Measurements from ENCODE around the gene ARHGEF25.
"Not testable (repeated sequence)": the region's sequence is repeated elsewhere in the genome, so short reads cannot be mapped to it uniquely, and the experiment has no call there.

ARHGEF25 gene

GRCh38 chr12:57569858-57570257 is 41.4 kb upstream of the ARHGEF25 start:
- Histone ChIP-seq H4K91ac (ENCODE audit: low read depth, low read length) (no peak overlapping the region), H2BK5ac (ENCODE audit: low read depth, low read length, poor library complexity) (no peak overlapping the region), H2BK12ac (ENCODE audit: low read length) (no peak overlapping the region), H2BK120ac (ENCODE audit: insufficient read depth, low read length, poor library complexity) (no peak overlapping the region), H3K27ac (ENCODE audit: low read depth, low read length) (no peak overlapping the region), H3K27me3 (ENCODE audit: insufficient read depth, low read length) (no peaks in the 10 kb centered on the region), H3K9me3 (ENCODE audit: insufficient read depth, low read depth, low read length) (peaks cover 3% of the 10 kb centered on the region), H3K14ac (ENCODE audit: low read length) (no peak overlapping the region), H3K4me1 (ENCODE audit: control insufficient read depth in 1 of 2, insufficient read depth in 2 of 2, low read length in 2 of 2) (no peaks in the 10 kb centered on the region), H3K4me2 (ENCODE audit: low read length) (no peak overlapping the region), H3K36me3 (ENCODE audit: control insufficient read depth in 1 of 2, insufficient read depth in 2 of 2, low read length in 2 of 2) (no peaks in the 10 kb centered on the region), H3K18ac (ENCODE audit: low read length) (no peak overlapping the region), H3K79me2 (ENCODE audit: control insufficient read depth, insufficient read depth, low read length, poor library complexity) (no peaks in the 10 kb centered on the region), H3K4me3 (ENCODE audit: low read depth, low read length) (no peak overlapping the region), H3K4ac (ENCODE audit: low read depth, low read length) (no peak overlapping the region), H3K79me1 (ENCODE audit: low read length) (no peaks in the 10 kb centered on the region), H3K23ac (ENCODE audit: low read length) (no peak overlapping the region), H4K8ac (ENCODE audit: low read depth, low read length) (no peak overlapping the region), H2AFZ (ENCODE audit: insufficient read depth, low read length, poor library complexity) (no peak overlapping the region), H4K12ac (ENCODE audit: low read depth, low read length) (no peak overlapping the region), H3K9ac (ENCODE audit: low read length) (no peak overlapping the region), H2AK5ac (ENCODE audit: low read length) (no peak overlapping the region)
- no peak for DNase-seq
- WGBS (ENCODE audit: extremely low coverage, insufficient coverage, insufficient read length) = no CpG with 5 or more reads among the region's 18 CpGs

GRCh38 chr12:57570438-57570837 is 40.8 kb upstream of the ARHGEF25 start:
- H2BK12ac ChIP-seq (ENCODE audit: low read length); H3K4me2 ChIP-seq (ENCODE audit: low read length); H3K4me1 ChIP-seq (ENCODE audit: control insufficient read depth in 1 of 2, insufficient read depth in 2 of 2, low read length in 2 of 2); H3K9ac ChIP-seq (ENCODE audit: low read length); H3K79me2 ChIP-seq (ENCODE audit: control insufficient read depth, insufficient read depth, low read length, poor library complexity); H4K12ac ChIP-seq (ENCODE audit: low read depth, low read length); H2BK120ac ChIP-seq (ENCODE audit: insufficient read depth, low read length, poor library complexity); H2AFZ ChIP-seq (ENCODE audit: insufficient read depth, low read length, poor library complexity); H3K4ac ChIP-seq (ENCODE audit: low read depth, low read length); H3K4me3 ChIP-seq (ENCODE audit: low read depth, low read length); H2BK5ac ChIP-seq (ENCODE audit: low read depth, low read length, poor library complexity); H3K27ac ChIP-seq (ENCODE audit: low read depth, low read length); H3K14ac ChIP-seq (ENCODE audit: low read length); H3K23ac ChIP-seq (ENCODE audit: low read length); H4K91ac ChIP-seq (ENCODE audit: low read depth, low read length); H3K18ac ChIP-seq (ENCODE audit: low read length); H4K8ac ChIP-seq (ENCODE audit: low read depth, low read length); H2AK5ac ChIP-seq (ENCODE audit: low read length); H3K27me3 ChIP-seq (ENCODE audit: insufficient read depth, low read length); H3K9me3 ChIP-seq (ENCODE audit: insufficient read depth, low read depth, low read length); H3K36me3 ChIP-seq (ENCODE audit: control insufficient read depth in 1 of 2, insufficient read depth in 2 of 2, low read length in 2 of 2); DNase-seq; H3K79me1 ChIP-seq (ENCODE audit: low read length): not testable (repeated sequence)
- WGBS (ENCODE audit: extremely low coverage, insufficient coverage, insufficient read length) = no CpG with 5 or more reads among the region's 13 CpGs

GRCh38 chr12:57571926-57572762 is 39.1 kb upstream of the ARHGEF25 start:
- H3K9me3 ChIP-seq (ENCODE audit: insufficient read depth, low read depth, low read length) = peaks cover 3% of the 10 kb centered on the region
- H2AFZ ChIP-seq (ENCODE audit: insufficient read depth, low read length, poor library complexity) = no peak overlapping the region
- H3K4me2 ChIP-seq (ENCODE audit: low read length) = no peak overlapping the region
- no peak for DNase-seq
- H4K91ac ChIP-seq (ENCODE audit: low read depth, low read length) = no peak overlapping the region
- H2BK12ac ChIP-seq (ENCODE audit: low read length) = no peak overlapping the region
- H3K79me1 ChIP-seq (ENCODE audit: low read length) = no peaks in the 10 kb centered on the region
- no peaks in the 10 kb centered on the region for H3K4me1 ChIP-seq (ENCODE audit: control insufficient read depth in 1 of 2, insufficient read depth in 2 of 2, low read length in 2 of 2)
- no peaks in the 10 kb centered on the region for H3K36me3 ChIP-seq (ENCODE audit: control insufficient read depth in 1 of 2, insufficient read depth in 2 of 2, low read length in 2 of 2)
- no peak overlapping the region for H3K27ac ChIP-seq (ENCODE audit: low read depth, low read length)
- no CpG with 5 or more reads among the region's 12 CpGs for WGBS (ENCODE audit: extremely low coverage, insufficient coverage, insufficient read length)
- no peak overlapping the region for H4K8ac ChIP-seq (ENCODE audit: low read depth, low read length)
- no peaks in the 10 kb centered on the region for H3K27me3 ChIP-seq (ENCODE audit: insufficient read depth, low read length)
- no peak overlapping the region for H3K18ac ChIP-seq (ENCODE audit: low read length)
- no peak overlapping the region for H3K9ac ChIP-seq (ENCODE audit: low read length)
- no peak overlapping the region for H3K23ac ChIP-seq (ENCODE audit: low read length)
- no peaks in the 10 kb centered on the region for H3K79me2 ChIP-seq (ENCODE audit: control insufficient read depth, insufficient read depth, low read length, poor library complexity)
- no peak overlapping the region for H4K12ac ChIP-seq (ENCODE audit: low read depth, low read length)
- no peak overlapping the region for H2AK5ac ChIP-seq (ENCODE audit: low read length)
- no peak overlapping the region for H3K14ac ChIP-seq (ENCODE audit: low read length)
- no peak overlapping the region for H3K4ac ChIP-seq (ENCODE audit: low read depth, low read length)
- no peak overlapping the region for H3K4me3 ChIP-seq (ENCODE audit: low read depth, low read length)
- no peak overlapping the region for H2BK5ac ChIP-seq (ENCODE audit: low read depth, low read length, poor library complexity)
- H2BK120ac ChIP-seq (ENCODE audit: insufficient read depth, low read length, poor library complexity) = no peak overlapping the region

- WGBS (ENCODE audit: extremely low coverage, insufficient coverage, insufficient read length) = no CpG with 5 or more reads among the region's 10 CpGs
- H3K9me3 ChIP-seq (ENCODE audit: insufficient read depth, low read depth, low read length) = peaks cover 3% of the 10 kb centered on the region
Observed at GRCh38 chr12:57574795-57575194, 36.4 kb upstream of the ARHGEF25 start.

More at GRCh38 chr12:57574795-57575194, 36.4 kb upstream of the ARHGEF25 start:
- H3K4me1 ChIP-seq (ENCODE audit: control insufficient read depth in 1 of 2, insufficient read depth in 2 of 2, low read length in 2 of 2) = no peaks in the 10 kb centered on the region
- H4K12ac ChIP-seq (ENCODE audit: low read depth, low read length) = no peak overlapping the region
- H3K4me3 ChIP-seq (ENCODE audit: low read depth, low read length) = no peak overlapping the region
- H3K4ac ChIP-seq (ENCODE audit: low read depth, low read length) = no peak overlapping the region
- no peaks in the 10 kb centered on the region for H3K36me3 ChIP-seq (ENCODE audit: control insufficient read depth in 1 of 2, insufficient read depth in 2 of 2, low read length in 2 of 2)
- no peak overlapping the region for H2AFZ ChIP-seq (ENCODE audit: insufficient read depth, low read length, poor library complexity)
- H3K23ac ChIP-seq (ENCODE audit: low read length) = no peak overlapping the region
- H3K79me1 ChIP-seq (ENCODE audit: low read length) = no peaks in the 10 kb centered on the region
- H2AK5ac ChIP-seq (ENCODE audit: low read length) = no peak overlapping the region
- H2BK5ac ChIP-seq (ENCODE audit: low read depth, low read length, poor library complexity) = no peak overlapping the region
- DNase-seq = no peak
- no peaks in the 10 kb centered on the region for H3K79me2 ChIP-seq (ENCODE audit: control insufficient read depth, insufficient read depth, low read length, poor library complexity)
- H2BK12ac ChIP-seq (ENCODE audit: low read length) = no peak overlapping the region
- no peak overlapping the region for H3K9ac ChIP-seq (ENCODE audit: low read length)
- H4K8ac ChIP-seq (ENCODE audit: low read depth, low read length) = no peak overlapping the region
- no peaks in the 10 kb centered on the region for H3K27me3 ChIP-seq (ENCODE audit: insufficient read depth, low read length)
- H3K4me2 ChIP-seq (ENCODE audit: low read length) = no peak overlapping the region
- no peak overlapping the region for H2BK120ac ChIP-seq (ENCODE audit: insufficient read depth, low read length, poor library complexity)
- H4K91ac ChIP-seq (ENCODE audit: low read depth, low read length) = no peak overlapping the region
- no peak overlapping the region for H3K18ac ChIP-seq (ENCODE audit: low read length)
- H3K27ac ChIP-seq (ENCODE audit: low read depth, low read length) = no peak overlapping the region
- H3K14ac ChIP-seq (ENCODE audit: low read length) = no peak overlapping the region
